GM21381 (cell line): ENCODE results near the gene TEX29.

Experiments
- ATAC-seq: cut with Tn5 transposase; IDR thresholded peaks from one replicate; pipeline ENCODE4 v1.9.1; 2021; ENCODE audit warnings: mild to moderate bottlenecking, moderate library complexity; ENCODE audit not compliant: unreplicated experiment

The TEX29 gene

GRCh38 chr13:111289251-111289650 is 31.2 kb upstream of the TEX29 start:
- no peak for ATAC-seq

DNA sequence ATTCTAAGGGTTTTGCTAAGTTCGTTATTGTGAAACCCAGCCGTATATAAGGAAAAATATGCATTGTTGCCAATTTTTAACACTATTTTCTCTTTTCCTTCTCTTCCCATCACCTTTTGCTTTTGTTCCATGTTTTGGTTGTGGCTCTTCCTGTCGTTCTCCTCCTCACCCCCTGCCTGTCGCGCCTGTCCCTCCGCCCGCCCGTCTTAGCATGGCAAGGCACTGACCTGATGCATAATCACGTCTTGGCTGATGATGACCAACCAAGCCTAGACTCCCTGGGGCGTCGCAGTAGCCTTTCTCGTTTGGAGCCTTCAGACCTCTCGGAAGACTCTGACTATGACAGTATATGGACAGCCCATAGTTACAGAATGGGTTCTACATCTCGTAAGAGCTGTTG is 28.5 kb upstream of the TEX29 start:
- ATAC-seq: no peak

- ATAC-seq: no peak
Measured at GRCh38 chr13:111292710-111293485, 27.5 kb upstream of the TEX29 start.

DNA sequence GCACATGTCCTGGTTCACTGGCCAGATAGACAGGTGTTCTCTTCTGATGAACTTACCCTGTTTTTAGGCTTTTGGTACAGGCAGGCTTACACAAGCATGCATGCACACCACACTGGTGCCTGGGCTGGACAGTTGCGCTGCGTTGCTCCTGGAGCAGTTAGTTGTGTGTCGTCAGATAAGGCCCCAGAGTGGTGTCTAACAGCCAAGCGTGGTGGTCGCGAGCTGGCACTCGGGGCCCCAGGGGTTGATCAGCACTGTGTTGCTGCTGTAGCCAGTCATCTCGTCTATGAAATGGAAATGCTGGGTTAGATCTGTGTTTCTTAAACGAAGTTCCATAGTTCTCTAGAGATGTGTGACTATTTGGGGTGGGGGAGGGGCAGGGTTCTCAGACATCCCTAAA is 24.6 kb upstream of the TEX29 start:
- no peak for ATAC-seq

GRCh38 chr13:111296417-111296816 is 24.0 kb upstream of the TEX29 start:
- no peak for ATAC-seq

GRCh38 chr13:111298214-111298975 is 22.0 kb upstream of the TEX29 start:
- ATAC-seq: no peak

DNA sequence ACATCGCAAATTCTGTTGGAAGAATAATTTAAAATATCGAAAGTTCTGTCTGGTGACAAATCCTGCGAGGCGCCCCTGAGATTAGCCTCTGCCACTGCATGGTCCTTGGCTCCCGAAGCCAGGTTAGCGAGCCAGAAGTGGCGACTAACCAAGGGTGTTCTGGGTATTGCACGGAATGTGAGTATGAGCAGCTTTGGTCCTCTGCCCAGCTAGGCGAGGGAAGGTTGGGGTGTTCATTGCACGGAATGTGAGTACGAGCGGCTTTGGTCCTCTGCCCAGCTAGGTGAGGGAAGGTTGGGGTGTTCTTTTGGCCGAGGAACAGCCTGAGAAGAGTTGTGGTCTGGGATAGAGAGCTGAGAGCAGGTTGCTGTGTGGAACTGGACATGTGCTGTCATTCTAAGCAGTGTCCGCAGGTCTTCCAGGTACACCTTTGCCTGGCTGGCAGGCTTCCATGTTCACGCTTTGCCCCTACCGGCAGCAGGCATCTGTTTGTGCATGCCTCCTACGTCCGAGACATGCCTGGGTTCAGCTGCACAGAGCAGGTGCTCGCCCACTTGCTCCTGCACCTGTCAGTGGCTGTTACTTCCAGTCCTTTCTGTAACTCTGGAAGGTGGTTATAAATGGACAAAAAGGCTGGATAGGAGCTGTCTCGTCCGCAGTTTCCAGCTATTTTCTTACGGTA is 18.3 kb upstream of the TEX29 start:
- ATAC-seq: no peak

DNA sequence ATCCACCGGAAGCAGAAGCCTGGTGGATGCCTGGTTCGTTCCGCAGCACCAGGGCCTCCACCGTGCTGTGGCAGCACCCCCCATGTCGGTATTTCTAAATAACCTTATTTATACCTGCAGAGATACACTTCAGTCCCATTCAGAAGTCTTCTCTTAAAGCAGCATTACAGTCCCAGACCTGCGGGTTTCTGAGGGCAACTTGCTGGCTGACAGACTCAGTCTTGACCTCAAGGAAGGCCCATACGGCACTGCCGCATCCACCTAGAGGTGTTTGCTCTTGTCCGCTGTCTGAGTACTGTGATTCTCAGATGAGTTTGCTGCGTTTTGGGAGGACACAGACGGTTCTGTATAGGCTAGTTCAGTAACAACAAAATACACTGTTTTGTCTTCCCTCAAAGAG is 16.9 kb upstream of the TEX29 start:
- no peak for ATAC-seq

- peak; percentile 95 for ATAC-seq
Measured at GRCh38 chr13:111304041-111304544, 16.3 kb upstream of the TEX29 start.

- peak; percentile 36 for ATAC-seq
Measured at GRCh38 chr13:111304603-111305289, 15.7 kb upstream of the TEX29 start.

GRCh38 chr13:111312944-111313590 is 7.4 kb upstream of the TEX29 start:
- ATAC-seq: no peak

DNA sequence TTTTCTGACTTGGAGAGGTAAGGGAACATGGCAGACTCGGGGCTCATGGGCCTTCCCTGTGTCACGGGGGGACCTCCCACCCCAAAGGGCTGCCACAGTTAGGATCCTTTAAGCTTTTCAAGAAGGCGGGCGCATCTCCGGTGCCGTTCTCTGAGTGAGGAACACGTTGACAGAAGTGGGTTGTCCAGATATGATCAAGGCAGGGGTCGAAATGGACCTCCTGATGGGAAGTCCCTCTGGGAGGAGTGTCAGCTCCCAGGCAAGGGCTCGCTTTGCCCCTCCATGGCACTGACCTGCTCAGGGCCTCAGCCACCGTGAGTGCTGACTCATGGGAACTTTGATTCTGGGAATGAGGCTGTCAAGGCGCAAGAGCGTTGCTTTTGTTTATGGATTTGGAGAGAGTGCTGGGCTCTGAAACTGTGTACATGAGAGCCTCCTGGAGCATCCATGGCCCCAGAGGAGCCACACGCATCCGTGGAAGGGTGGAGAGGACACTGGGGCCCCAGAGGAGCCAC is 6.5 kb upstream of the TEX29 start:
- ATAC-seq: no peak

DNA sequence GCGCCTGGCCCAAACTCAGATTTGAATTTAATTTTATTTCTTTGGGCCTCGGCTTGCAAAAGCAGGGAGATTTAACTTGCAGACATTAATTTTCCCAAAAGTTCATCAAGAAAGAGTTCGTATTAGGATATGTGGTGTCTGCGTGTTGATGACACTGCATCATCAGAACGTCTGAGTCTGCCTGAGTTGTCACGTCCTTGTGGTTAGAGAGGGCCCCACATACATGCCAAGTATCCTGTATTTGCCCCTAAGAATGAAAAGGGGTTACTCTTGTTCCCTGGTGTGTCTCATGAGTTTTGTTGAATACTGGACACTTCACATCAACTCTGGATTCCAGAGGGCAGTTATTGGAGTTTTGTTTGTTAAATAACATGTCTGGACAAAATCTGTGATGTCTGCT is 5.6 kb upstream of the TEX29 start:
- ATAC-seq: no peak

DNA sequence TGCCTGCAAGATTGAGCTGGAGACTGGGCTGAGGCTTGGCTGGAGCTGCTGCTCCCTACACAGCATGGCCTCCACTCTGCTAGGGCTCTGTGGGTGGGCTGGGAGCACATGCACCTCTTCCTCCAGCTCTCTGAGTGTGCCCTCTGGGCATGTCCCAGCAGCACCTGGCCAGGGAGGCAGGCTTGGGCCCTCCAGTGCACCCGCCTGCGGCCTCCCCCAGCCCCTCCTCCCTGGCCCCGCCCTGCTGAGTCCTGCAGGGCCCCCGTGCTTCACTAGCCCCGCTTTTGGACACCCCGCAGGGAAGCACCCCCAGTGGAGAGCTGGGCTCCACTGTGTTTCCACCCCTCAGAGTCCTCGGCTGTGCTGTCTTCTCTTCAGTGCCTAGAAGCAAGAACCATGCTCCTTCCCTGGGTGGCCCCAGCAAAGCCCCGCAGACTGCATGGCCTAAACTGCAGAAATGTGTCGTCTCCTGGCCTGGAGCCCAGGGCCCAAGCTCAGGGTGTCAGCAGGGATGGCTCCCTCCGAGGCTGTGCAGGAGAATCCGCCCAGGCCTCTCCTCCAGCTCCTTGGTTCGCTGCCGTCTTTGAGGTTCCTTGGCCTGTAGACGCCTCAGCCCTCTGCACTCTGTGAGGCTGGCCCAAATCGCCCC is 5.0 kb upstream of the TEX29 start:
- ATAC-seq: no peak

DNA sequence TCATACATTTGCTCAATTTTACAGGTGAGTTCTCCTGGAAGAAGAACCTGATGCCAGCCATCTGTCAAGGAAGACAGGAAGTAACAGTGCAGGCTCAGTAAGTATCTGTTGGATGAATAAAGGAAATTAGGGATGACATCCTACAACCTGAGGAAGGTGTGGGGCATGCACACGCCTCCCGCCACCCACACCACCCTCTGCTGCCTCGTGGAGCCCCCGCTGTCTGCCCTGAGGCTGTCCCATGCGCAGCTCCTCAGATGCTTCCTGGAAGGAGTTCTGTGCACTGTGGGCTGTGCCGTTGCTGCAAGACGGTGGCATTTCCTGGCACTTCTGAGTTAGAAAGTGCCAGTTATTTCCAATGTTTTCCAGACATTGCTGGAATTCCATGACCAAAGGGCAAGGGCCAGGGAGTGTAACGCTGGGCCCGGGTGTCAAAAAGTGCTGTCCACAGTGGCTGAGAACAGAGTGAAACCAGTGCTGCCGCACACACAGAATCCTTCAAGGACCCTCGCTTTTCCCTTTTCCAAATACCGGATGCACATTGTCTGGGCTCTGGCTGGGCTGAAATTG is 4.2 kb upstream of the TEX29 start:
- ATAC-seq: no peak

DNA sequence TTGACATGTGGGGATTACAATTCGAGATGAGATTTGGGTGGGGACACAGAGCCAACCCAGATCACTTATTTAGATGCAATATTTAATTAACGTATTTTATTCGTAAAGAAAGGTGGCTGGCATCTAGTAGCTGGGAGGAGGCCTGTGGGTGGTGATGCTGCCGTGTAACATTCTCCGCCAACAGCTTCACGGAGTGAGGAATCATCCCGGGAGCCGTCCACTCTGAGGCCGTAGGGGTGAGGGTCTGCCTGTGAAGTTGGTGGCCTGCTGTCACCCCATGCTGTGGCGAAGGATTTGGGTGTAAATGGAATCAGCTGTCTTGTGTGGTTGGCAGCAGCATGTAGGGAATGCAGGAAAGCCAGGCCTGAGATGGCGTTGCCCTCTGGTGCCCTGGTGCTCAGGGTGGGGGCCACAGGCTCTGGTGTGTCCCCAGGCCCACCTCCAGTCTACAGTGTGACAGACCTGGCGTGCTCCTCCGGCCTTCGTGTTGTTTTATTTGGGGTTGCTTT is 3.3 kb upstream of the TEX29 start:
- ATAC-seq: no peak

DNA sequence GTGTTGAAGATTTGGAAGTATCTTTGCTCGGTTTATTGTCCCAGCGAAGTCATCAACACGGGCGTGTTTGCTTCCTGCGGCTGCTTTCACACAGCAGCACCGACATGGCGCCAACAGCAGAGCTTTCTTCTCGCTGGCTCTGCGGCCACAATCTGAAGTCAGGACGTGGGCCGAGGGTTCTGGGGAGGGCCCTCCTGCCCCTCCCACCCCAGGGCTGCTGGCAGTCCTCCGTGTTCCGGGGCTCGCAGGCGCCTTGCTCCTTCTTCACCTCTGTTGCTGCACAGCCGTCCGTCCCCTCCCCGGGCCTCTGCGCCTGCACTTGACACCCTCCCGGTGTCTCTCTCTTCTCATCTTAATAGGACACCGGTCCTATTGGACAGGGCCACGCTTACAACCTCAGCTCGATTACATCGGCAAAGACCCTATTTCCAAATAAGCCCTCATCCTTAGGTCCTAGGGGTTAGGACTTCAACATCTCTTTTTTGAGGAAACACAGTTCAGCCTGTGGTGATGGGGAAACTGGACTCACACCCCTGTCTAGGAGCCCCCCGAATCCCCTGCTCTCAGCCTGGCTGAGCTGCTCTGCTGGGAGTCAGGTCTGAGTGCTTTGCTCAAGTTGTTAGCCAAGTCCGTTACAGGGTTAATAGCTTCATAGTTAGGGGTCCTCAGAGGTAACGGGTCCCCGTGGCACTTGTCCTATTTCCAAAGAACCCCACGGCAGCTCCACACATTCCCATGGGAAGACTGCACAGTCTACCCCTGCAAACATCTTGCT is 2.7 kb upstream of the TEX29 start:
- ATAC-seq: no peak

- no peak for ATAC-seq
Measured at GRCh38 chr13:111318386-111318785, 2.1 kb upstream of the TEX29 start.

- no peak for ATAC-seq
Measured at GRCh38 chr13:111319521-111319920, 921 bp upstream of the TEX29 start.
